PFSK-1 (cell line): ENCODE measurements around the gene POU2AF1.

Source experiments
- POLR2AphosphoS5 ChIP-seq: IDR thresholded peaks from 2 replicates; pipeline ENCODE4 v1.6.1; 2012; ENCODE audit warnings: low read depth, mild to moderate bottlenecking, control low read depth, low read length, moderate library complexity
- SIN3A ChIP-seq: IDR thresholded peaks from 2 replicates; pipeline ENCODE4 v1.6.1; 2012; ENCODE audit warnings: mild to moderate bottlenecking, low read length, moderate library complexity, borderline replicate concordance; ENCODE audit not compliant: insufficient read depth
- TAF1 ChIP-seq: IDR thresholded peaks from 2 replicates; pipeline ENCODE4 v1.6.1; 2012; ENCODE audit warnings: low read length, control low read depth, borderline replicate concordance; ENCODE audit not compliant: insufficient read depth
- TF ChIP-seq, protein P1 (sequence below), 2 experiments: IDR thresholded peaks; 2 replicates each; pipeline versions ENCODE4 v1.6.1 to v1.8.0; 2011 to 2012; ENCODE audit warnings: low read depth in 2 of 2, low read length in 2 of 2, control low read depth in 1 of 2, inconsistent platforms in 1 of 2, mild to moderate bottlenecking in 1 of 2, moderate library complexity in 1 of 2; ENCODE audit not compliant: insufficient read depth in 1 of 2

DNA sequence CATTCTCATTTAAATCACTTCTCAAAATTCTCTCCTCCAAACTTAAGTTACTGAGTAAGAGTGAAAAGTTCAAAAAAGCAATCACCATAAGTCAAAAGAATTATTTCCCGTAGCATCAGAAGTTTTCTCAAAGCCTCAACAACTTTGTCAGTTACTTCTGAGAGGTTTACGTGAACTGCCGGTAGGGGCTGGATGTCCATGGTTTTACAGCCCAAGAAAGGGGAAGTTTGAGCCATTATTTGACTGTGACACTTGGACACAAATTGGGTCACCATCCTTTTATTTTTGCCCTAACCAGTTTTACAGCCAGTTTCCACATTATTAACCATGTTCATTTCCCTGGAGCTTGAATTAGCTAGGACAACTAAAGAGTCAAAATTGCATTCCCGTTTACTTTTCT lies 73.2 kb downstream of the POU2AF1 start:
- TF ChIP-seq POLR2AphosphoS5 (no peak), TAF1 (no peak), SIN3A (no peak)
- TF ChIP-seq, protein P1, sequence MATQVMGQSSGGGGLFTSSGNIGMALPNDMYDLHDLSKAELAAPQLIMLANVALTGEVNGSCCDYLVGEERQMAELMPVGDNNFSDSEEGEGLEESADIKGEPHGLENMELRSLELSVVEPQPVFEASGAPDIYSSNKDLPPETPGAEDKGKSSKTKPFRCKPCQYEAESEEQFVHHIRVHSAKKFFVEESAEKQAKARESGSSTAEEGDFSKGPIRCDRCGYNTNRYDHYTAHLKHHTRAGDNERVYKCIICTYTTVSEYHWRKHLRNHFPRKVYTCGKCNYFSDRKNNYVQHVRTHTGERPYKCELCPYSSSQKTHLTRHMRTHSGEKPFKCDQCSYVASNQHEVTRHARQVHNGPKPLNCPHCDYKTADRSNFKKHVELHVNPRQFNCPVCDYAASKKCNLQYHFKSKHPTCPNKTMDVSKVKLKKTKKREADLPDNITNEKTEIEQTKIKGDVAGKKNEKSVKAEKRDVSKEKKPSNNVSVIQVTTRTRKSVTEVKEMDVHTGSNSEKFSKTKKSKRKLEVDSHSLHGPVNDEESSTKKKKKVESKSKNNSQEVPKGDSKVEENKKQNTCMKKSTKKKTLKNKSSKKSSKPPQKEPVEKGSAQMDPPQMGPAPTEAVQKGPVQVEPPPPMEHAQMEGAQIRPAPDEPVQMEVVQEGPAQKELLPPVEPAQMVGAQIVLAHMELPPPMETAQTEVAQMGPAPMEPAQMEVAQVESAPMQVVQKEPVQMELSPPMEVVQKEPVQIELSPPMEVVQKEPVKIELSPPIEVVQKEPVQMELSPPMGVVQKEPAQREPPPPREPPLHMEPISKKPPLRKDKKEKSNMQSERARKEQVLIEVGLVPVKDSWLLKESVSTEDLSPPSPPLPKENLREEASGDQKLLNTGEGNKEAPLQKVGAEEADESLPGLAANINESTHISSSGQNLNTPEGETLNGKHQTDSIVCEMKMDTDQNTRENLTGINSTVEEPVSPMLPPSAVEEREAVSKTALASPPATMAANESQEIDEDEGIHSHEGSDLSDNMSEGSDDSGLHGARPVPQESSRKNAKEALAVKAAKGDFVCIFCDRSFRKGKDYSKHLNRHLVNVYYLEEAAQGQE (IDR thresholded peaks at IDR 0.05; ENCODE audit: insufficient read depth in 1 of 2, low read depth in 2 of 2, low read length in 2 of 2): no peak
